Measurements from ENCODE around the gene PLPP2.

GRCh38 chr19:246551-246950, 44.7 kb downstream of the PLPP2 start:
- TF ChIP-seq CTCF (IDR thresholded peaks at IDR 0.05), result no peak
- no peak for TF ChIP-seq POLR2A (IDR thresholded peaks at IDR 0.05)

Measured in heart left ventricle (tissue), 13 donors.